ENCODE measurements around the gene BBLN. TPM values are rescaled to one million over a fixed set of nuclear protein-coding genes. Genes with fewer than 3 reads are reported as not detected.
"Not testable (repeated sequence)": the region's sequence is repeated elsewhere in the genome, so short reads cannot be mapped to it uniquely, and the experiment has no call there.

Gene BBLN, protein sequence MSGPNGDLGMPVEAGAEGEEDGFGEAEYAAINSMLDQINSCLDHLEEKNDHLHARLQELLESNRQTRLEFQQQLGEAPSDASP
- 100 to 1,000 TPM; 158 to 273 (median 204) TPM for total RNA-seq
- 100 to 1,000 TPM; 111 to 123 (median 113) TPM for polyA plus RNA-seq

DNA sequence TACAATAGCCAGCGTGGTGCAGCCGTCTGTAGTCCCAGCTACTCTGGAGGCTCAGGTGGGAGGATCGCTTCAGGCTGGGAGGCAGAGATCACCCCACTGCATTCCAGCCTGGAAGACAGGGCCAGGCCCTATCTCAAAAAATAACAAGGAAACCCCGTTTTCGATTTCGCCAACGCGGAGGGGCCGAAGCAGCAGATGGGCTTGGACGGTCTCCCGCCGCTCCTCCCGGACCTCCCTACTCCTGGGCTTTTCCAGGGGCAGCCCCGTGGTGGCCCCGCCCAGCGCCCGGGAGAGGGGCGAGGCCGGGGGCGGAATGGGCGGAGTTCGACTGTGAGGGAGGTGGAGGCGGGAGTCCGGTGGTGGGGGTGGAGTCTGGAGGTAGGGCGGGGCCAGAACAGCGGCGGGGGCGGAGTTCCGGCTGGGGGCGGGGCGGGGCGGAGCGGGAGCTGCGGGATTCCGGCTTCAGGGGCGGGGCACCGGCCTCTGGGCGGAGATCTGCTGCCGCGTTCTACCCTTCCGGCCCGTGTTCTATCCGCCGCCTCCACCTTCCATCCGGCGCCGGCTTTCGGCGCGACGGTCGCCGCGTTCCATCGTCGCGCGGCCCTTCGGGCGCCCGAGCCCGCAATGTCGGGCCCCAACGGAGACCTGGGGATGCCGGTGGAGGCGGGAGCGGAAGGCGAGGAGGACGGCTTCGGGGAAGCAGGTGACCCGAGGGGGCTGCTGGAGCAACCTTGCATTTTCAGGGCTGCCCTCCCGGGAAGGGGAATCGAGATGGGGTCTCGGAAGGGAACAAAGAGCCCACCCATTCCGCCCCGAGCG, at the start of gene BBLN:
BBLN (plus strand) TSS at position 482 of the 819 bp plus-strand sequence; CDS start at position 625, 143 bp downstream.
- Histone ChIP-seq H3K4me1 (peaks cover 0 to 26% (median 16%) of the 10 kb centered on the region in 4 donors), H3K27me3 (no peaks in the 10 kb centered on the region), H3K36me3 (peaks cover 0 to 23% (median 12%) of the 10 kb centered on the region in 4 donors), H3K27ac (peak within 1 kb of the TSS; percentile 68 to 75 (median 72)), H3K9me3 (no peaks in the 10 kb centered on the region), H3K4me3 (peak within 1 kb of the TSS; percentile 49 to 73 (median 66))
- 0% methylated on average over 77 of the region's 77 CpGs for WGBS, 2 donors
- DNase-seq: peak; percentile 98
- TF ChIP-seq EP300 (IDR thresholded peaks at IDR 0.05): no peak
- peak in 1 of 2 donors; percentile 50 for TF ChIP-seq POLR2A (IDR thresholded peaks at IDR 0.05)
- peak; percentile 53 to 84 (median 70) for TF ChIP-seq POLR2AphosphoS5 (IDR thresholded peaks at IDR 0.05)
- TF ChIP-seq, protein P1, sequence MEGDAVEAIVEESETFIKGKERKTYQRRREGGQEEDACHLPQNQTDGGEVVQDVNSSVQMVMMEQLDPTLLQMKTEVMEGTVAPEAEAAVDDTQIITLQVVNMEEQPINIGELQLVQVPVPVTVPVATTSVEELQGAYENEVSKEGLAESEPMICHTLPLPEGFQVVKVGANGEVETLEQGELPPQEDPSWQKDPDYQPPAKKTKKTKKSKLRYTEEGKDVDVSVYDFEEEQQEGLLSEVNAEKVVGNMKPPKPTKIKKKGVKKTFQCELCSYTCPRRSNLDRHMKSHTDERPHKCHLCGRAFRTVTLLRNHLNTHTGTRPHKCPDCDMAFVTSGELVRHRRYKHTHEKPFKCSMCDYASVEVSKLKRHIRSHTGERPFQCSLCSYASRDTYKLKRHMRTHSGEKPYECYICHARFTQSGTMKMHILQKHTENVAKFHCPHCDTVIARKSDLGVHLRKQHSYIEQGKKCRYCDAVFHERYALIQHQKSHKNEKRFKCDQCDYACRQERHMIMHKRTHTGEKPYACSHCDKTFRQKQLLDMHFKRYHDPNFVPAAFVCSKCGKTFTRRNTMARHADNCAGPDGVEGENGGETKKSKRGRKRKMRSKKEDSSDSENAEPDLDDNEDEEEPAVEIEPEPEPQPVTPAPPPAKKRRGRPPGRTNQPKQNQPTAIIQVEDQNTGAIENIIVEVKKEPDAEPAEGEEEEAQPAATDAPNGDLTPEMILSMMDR (IDR thresholded peaks at IDR 0.05): no peak
- intact Hi-C loops (cut with DNase I): no loop called here

DNA sequence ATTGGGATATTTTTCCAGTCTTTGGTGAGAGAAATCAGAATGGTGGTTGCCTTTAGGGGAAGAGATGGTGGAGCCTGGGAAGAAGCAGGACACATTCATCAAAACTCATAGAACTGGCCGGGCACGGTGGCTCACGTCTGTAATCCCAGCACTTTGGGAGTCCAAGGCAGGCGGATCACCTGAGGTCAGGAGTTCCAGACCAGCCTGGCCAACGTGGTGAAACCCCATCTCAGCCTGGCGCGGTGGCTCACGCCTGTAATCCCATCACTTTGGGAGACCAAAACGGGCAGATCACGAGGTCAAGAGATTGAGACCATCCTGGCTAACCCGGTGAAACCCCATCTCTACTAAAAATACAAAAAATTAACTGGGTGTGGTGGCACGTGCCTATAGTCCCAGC, 48.3 kb upstream of the BBLN start:
- peaks cover 13 to 39% (median 19%) of the 10 kb centered on the region in 4 donors for H3K36me3 ChIP-seq
- intact Hi-C loops (cut with DNase I); H3K27me3 ChIP-seq; H3K4me3 ChIP-seq; H3K4me1 ChIP-seq; H3K9me3 ChIP-seq; H3K27ac ChIP-seq: not testable (repeated sequence)
- peak; percentile 30 for DNase-seq
- 40 to 83% methylated on average over 12 of the region's 12 CpGs for WGBS, 2 donors

DNA sequence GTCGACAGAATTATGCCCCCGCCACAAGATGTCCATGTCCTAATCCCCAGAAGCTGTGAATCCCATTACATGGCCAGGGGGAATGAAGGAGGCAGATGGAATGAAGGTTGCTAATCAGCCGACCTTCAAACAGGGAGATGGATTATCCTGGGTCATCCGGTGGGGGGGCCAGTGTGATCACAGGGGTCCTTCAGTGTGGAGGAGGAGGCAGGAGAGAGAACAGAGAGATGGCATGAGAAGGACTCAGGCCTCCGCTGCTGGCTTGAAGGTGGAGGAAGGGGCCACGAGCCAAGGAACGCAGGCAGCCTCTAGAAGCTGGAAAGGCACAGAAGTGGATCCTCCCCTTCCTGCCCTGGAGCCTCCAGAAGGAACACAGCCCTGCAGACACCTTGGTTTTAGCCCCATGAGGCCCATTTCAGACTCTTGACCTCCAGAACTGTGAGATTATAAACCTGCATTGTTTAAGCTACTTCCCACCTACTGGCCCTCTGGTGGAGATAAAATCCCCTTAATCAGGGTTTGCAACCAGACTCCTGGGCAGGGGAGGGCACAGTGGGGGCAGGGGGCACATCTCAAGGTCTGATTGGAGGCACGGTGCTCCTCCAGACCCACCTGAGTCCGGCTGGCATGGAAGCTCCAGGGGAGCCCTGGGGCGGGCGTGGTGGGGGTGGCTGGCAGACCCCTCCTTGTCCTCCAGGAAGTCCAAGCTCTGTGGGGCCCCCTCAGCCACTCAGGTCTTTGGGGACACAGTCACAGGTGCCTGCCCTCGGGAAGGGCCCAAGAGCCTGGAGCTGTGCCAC, 46.3 kb upstream of the BBLN start:
- 50 to 85% methylated on average over 12 of the region's 12 CpGs for WGBS, 2 donors
- no peak for TF ChIP-seq POLR2AphosphoS5 (IDR thresholded peaks at IDR 0.05)
- no peak for TF ChIP-seq EP300 (IDR thresholded peaks at IDR 0.05)
- no peak overlapping the region for H3K4me3 ChIP-seq
- DNase-seq: peak; percentile 64
- no peaks in the 10 kb centered on the region for H3K9me3 ChIP-seq
- H3K36me3 ChIP-seq: peaks cover 0 to 19% (median 0%) of the 10 kb centered on the region in 4 donors
- H3K27me3 ChIP-seq: no peaks in the 10 kb centered on the region
- intact Hi-C loops (cut with DNase I): no loop called here
- peaks cover 0 to 7% (median 6%) of the 10 kb centered on the region in 4 donors for H3K4me1 ChIP-seq
- peak overlapping the region in 1 of 4 donors; percentile 35 for H3K27ac ChIP-seq

DNA sequence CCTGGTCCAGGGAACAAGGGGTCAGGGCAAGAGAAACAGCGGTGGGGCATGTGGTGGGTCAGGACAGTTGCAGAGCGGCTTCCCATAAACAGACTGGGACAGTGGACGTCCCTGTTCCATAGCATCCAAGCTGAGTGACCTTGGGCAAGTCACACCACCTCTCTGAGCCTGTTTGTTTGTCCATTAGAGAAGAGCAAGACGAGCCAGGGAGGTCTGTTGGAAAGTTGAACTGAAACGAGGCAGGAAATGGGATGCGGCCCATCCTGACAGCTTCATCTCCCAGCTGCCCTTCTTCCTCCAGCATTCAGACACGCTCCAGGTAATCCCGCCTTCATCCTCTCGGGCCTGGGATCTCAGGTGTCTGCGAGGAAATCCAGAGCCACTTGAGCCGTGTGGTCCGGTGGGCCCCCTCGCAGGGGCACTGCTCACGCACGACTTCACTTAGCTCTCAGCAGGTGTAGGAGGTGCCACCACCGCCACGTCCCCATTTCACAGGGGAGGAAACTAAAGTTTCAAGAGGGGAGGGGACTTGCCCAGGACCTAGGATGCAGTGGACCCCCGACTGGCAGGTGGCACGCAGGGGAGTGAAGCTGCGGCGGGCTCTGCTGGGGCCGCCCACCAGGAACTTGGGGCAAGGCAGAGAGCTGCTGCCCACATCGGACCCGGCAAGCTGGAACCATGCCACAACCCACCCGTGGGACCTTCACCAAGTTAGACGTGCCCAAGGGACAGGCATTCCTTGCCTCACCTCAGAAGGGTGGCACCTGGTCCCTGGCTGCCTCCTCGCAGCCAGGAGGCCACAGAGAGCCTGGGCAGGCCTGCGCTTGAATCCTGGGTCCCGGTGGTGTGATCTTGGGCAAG, 45.5 kb upstream of the BBLN start:
- Histone ChIP-seq H3K4me1 (peaks cover 0 to 7% (median 6%) of the 10 kb centered on the region in 4 donors), H3K9me3 (no peaks in the 10 kb centered on the region), H3K27ac (peak overlapping the region in 1 of 4 donors; percentile 35), H3K27me3 (no peaks in the 10 kb centered on the region), H3K4me3 (no peak overlapping the region), H3K36me3 (peaks cover 0 to 13% (median 0%) of the 10 kb centered on the region in 4 donors)
- WGBS, 2 donors: 15 to 64% methylated on average over 29 of the region's 29 CpGs
- TF ChIP-seq EP300 (IDR thresholded peaks at IDR 0.05) (no peak), POLR2A (IDR thresholded peaks at IDR 0.05) (no peak)
- TF ChIP-seq, protein P1 (IDR thresholded peaks at IDR 0.05): no peak
- peak; percentile 59 for DNase-seq
- intact Hi-C loops (cut with DNase I): loop anchor here (5.0 kb wide), 1 partner anchor 77 kb away; no protein-coding TSS in a partner anchor

All from sigmoid colon (tissue), 7 donors.